GM13977 (cell line): ENCODE data around the gene RAB3GAP2.
"Not testable (repeated sequence)": the region's sequence is repeated elsewhere in the genome, so short reads cannot be mapped to it uniquely, and the experiment has no call there.

Source experiments
- DNase-seq: peaks from one replicate; pipeline ENCODE4 v3.0.0; 2012; ENCODE audit warnings: low spot score
- CTCF ChIP-seq: IDR thresholded peaks from 2 replicates; pipeline ENCODE4 v1.5.1; 2012; ENCODE audit warnings: mild to moderate bottlenecking, control low read depth; ENCODE audit not compliant: insufficient read depth; ENCODE audit errors: extremely low read depth, missing control alignments
- in situ Hi-C: fragments of 300-500 bp; cut with MboI; formaldehyde crosslinking; loops from one replicate; pipeline ENCODE4 v1.12.0; 2022; ENCODE audit warnings: low sequenced_read_pairs, low pct_unique_long_range_greater_than_20kb, mixed read lengths, inconsistent platforms; ENCODE audit not compliant: unreplicated experiment

Gene RAB3GAP2

GRCh38 chr1:220315070-220315839, 43.0 kb upstream of the RAB3GAP2 start:
- TF ChIP-seq CTCF = no peak
- no peak for DNase-seq
- in situ Hi-C loops = no loop called here

GRCh38 chr1:220313576-220313975, 41.3 kb upstream of the RAB3GAP2 start:
- no peak for DNase-seq
- in situ Hi-C loops = no loop called here
- TF ChIP-seq CTCF = no peak

- DNase-seq, in situ Hi-C loops: not testable (repeated sequence)
Observed at GRCh38 chr1:220310147-220310546, 37.9 kb upstream of the RAB3GAP2 start.

GRCh38 chr1:220307607-220308006, 35.4 kb upstream of the RAB3GAP2 start:
- no peak for DNase-seq
- no peak for TF ChIP-seq CTCF
- in situ Hi-C loops = no loop called here

- in situ Hi-C loops = no loop called here
- no peak for DNase-seq
- no peak for TF ChIP-seq CTCF
Observed at GRCh38 chr1:220306339-220306738, 34.1 kb upstream of the RAB3GAP2 start.

GRCh38 chr1:220303871-220304270, 31.6 kb upstream of the RAB3GAP2 start:
- in situ Hi-C loops = no loop called here
- DNase-seq = no peak
- no peak for TF ChIP-seq CTCF

- in situ Hi-C loops = no loop called here
- no peak for DNase-seq
- TF ChIP-seq CTCF = no peak
Observed at GRCh38 chr1:220301630-220302029, 29.4 kb upstream of the RAB3GAP2 start.
